SK-N-SH (cell line): ENCODE data around the gene SLC26A8. TPM values are rescaled to one million over a fixed set of nuclear protein-coding genes. Genes with fewer than 3 reads are reported as not detected.

Source experiments
- CTCF ChIA-PET: fragments of 300-600, 350-600 bp; formaldehyde crosslinking; extraction: SDS; loops from one replicate; lab custom pipeline; 2021; lab: Yijun Ruan, JAX
- POLR2A ChIA-PET: fragments of 350-600 bp; sonication (Branson Sonifier 250); formaldehyde crosslinking; extraction: SDS; loops from one replicate; lab custom pipeline; 2020; ENCODE audit warnings: antibody characterized with exemption, inconsistent platforms; lab: Yijun Ruan, JAX
- DNase-seq: peaks from one replicate; pipeline ENCODE4 v3.0.0; 2012
- H2AFZ ChIP-seq: fragments of 200-600 bp; sonication (generic); 2 replicates; pipeline ENCODE4 v1.8.1; 2016; ENCODE audit warnings: antibody characterized with exemption, mild to moderate bottlenecking, low read depth
- H3F3A ChIP-seq: fragments of 200-600 bp; sonication (generic); replicated peaks from 2 replicates; pipeline ENCODE3; 2016; ENCODE audit warnings: antibody characterized with exemption, mild to moderate bottlenecking; ENCODE audit not compliant: insufficient read depth
- H3K27ac ChIP-seq, 2 experiments: fragments of 200-500 bp in 1 of 2; fragments of 200-600 bp in 1 of 2; sonication (Bioruptor generic) in 1 of 2; sonication (generic), shearing (Covaris generic) in 1 of 2; 2 replicates each; pipeline versions ENCODE4 v1.5.1 to v1.6.1; 2014 to 2016; ENCODE audit warnings: low read depth in 2 of 2, inconsistent platforms in 1 of 2, low read length in 1 of 2, mild to moderate bottlenecking in 1 of 2, mixed read lengths in 1 of 2
- H3K27me3 ChIP-seq: fragments of 200-600 bp; sonication (generic), shearing (Covaris generic); 2 replicates; pipeline ENCODE4 v1.6.1; 2016; ENCODE audit warnings: mixed run types; ENCODE audit not compliant: insufficient read depth
- H3K36me3 ChIP-seq, 2 experiments: fragments of 200-500 bp in 1 of 2; fragments of 200-600 bp in 1 of 2; sonication (Bioruptor generic) in 1 of 2; sonication (generic) in 1 of 2; replicated peaks in 1 of 2; 2 replicates each; pipeline versions ENCODE3 to v1.5.1; 2014 to 2016; ENCODE audit warnings: low read length in 1 of 2, mild to moderate bottlenecking in 1 of 2; ENCODE audit not compliant: insufficient read depth in 2 of 2, control insufficient read depth in 1 of 2
- H3K4me1 ChIP-seq, 2 experiments: fragments of 200-500 bp in 1 of 2; fragments of 200-600 bp in 1 of 2; sonication (Bioruptor generic) in 1 of 2; sonication (generic), shearing (Covaris generic) in 1 of 2; 2 replicates each; pipeline versions ENCODE4 v1.5.1 to v1.6.1; 2014 to 2016; ENCODE audit warnings: low read depth in 1 of 2, low read length in 1 of 2, mixed run types in 1 of 2; ENCODE audit not compliant: insufficient read depth in 2 of 2, control insufficient read depth in 1 of 2
- H3K4me2 ChIP-seq: fragments of 200-600 bp; sonication (generic), shearing (Covaris generic); 2 replicates; pipeline ENCODE4 v1.6.1; 2017; ENCODE audit warnings: mixed run types
- H3K4me3 ChIP-seq, 2 experiments: fragments of 200-500 bp in 1 of 2; fragments of 200-600 bp in 1 of 2; sonication (Bioruptor generic) in 1 of 2; sonication (generic), shearing (Covaris generic) in 1 of 2; 2 replicates each; pipeline versions ENCODE4 v1.5.1 to v1.8.1; 2014 to 2016; ENCODE audit warnings: low read depth in 2 of 2, inconsistent platforms in 1 of 2, low read length in 1 of 2, mild to moderate bottlenecking in 1 of 2, mixed read lengths in 1 of 2, moderate library complexity in 1 of 2
- H3K79me2 ChIP-seq: fragments of 200-600 bp; sonication (generic); 2 replicates; pipeline ENCODE4 v1.8.1; 2017; ENCODE audit warnings: mild to moderate bottlenecking; ENCODE audit not compliant: insufficient read depth
- H3K9ac ChIP-seq: fragments of 200-600 bp; sonication (generic); 2 replicates; pipeline ENCODE4 v1.6.1; 2017; ENCODE audit warnings: mixed run types
- H3K9me2 ChIP-seq: fragments of 200-600 bp; sonication (generic); 2 replicates; pipeline ENCODE4 v1.6.1; 2017; ENCODE audit warnings: mixed run types
- H3K9me3 ChIP-seq: fragments of 200-600 bp; sonication (generic); 2 replicates; pipeline ENCODE4 v1.6.1; 2017; ENCODE audit warnings: mixed run types, mild to moderate bottlenecking, moderate library complexity
- H4K20me1 ChIP-seq: fragments of 200-600 bp; sonication (generic); 2 replicates; pipeline ENCODE4 v1.6.1; 2017; ENCODE audit warnings: mild to moderate bottlenecking, mixed run types; ENCODE audit not compliant: insufficient read depth
- ELF1 ChIP-seq: IDR thresholded peaks from 2 replicates; pipeline ENCODE4 v1.4.0; 2012
- EP300 ChIP-seq, 2 experiments: IDR thresholded peaks; 2 replicates each; pipeline versions ENCODE4 v1.4.0 to v1.6.1; 2012; ENCODE audit warnings: borderline replicate concordance in 1 of 2, low read depth in 1 of 2, low read length in 1 of 2
- MAX ChIP-seq: IDR thresholded peaks from 2 replicates; pipeline ENCODE4 v1.4.0; 2012; ENCODE audit warnings: low read depth
- MEF2A ChIP-seq: IDR thresholded peaks from 2 replicates; pipeline ENCODE4 v1.4.0; 2012; ENCODE audit warnings: low read depth, borderline replicate concordance
- MXI1 ChIP-seq: IDR thresholded peaks from 2 replicates; pipeline ENCODE4 v1.6.1; 2012; ENCODE audit warnings: mild to moderate bottlenecking, low read depth, low read length, improper control_type of control experiment
- NFIC ChIP-seq: IDR thresholded peaks from 2 replicates; pipeline ENCODE4 v1.4.0; 2012; ENCODE audit warnings: borderline replicate concordance
- SIN3A ChIP-seq: IDR thresholded peaks from 2 replicates; pipeline ENCODE4 v1.6.1; 2012; ENCODE audit warnings: low read depth, mild to moderate bottlenecking, low read length, moderate library complexity, borderline replicate concordance
- WGBS: methylation state at CpG from one replicate; pipeline ENCODE4 v1.1.6; 2017; ENCODE audit warnings: low lambda C conversion rate; 5-methylcytosine and 5-hydroxymethylcytosine counted together
- polyA plus RNA-seq, 3 experiments: library from polyadenylated mRNA; depleted of rRNA; stranded (reverse); fragments of >200 nt; gene quantifications; 2 replicates each; pipeline ENCODE4 v1.2.3, GENCODE V29; 2012
- TF ChIP-seq, protein P1 (sequence below): IDR thresholded peaks from 2 replicates; pipeline ENCODE4 v1.6.1; 2012; ENCODE audit warnings: mild to moderate bottlenecking, low read depth, low read length, moderate library complexity
- TF ChIP-seq, protein P2 (sequence below): IDR thresholded peaks from 2 replicates; pipeline ENCODE4 v1.4.0; 2012; ENCODE audit warnings: low read depth, borderline replicate concordance

Gene SLC26A8
- polyA plus RNA-seq, 1 of the 3 experiments (the other 2 are of a cell fraction): not detected

- Histone ChIP-seq H4K20me1 (peaks cover 7% of the 10 kb centered on the region; the same call in 1 of the 2 replicates), H3K9ac (peak overlapping the region; percentile 77), H3K4me1 (peaks cover 7 to 9% of the 10 kb centered on the region in 2 experiments; a peak in 3 of 4 replicates), H3K9me3 (no peaks in the 10 kb centered on the region), H3K36me3 (peaks cover 0 to 3% of the 10 kb centered on the region in 2 experiments), H3K79me2 (peaks cover 58% of the 10 kb centered on the region), H3K27me3 (no peaks in the 10 kb centered on the region), H3K4me3 (peak overlapping the region; percentile 76 to 82), H3F3A (no peaks in the 10 kb centered on the region), H3K9me2 (no peaks in the 10 kb centered on the region), H3K4me2 (peak overlapping the region; percentile 85), H3K27ac (peak overlapping the region; percentile 60 to 73), H2AFZ (peak overlapping the region; percentile 59; the same call in 1 of the 2 replicates)
- CTCF ChIA-PET: interaction anchor here (1.3 to 1.9 kb wide), 2 partner anchors 25 to 175 kb away, joined by 3 to 9 read pairs; no protein-coding TSS in a partner anchor
- POLR2A ChIA-PET: no interaction called here
- peak; percentile 56 for DNase-seq
- TF ChIP-seq NFIC: no peak
- no peak for TF ChIP-seq MEF2A
- peak; percentile 82 for TF ChIP-seq MXI1
- no peak for TF ChIP-seq SIN3A
- TF ChIP-seq, protein P1, sequence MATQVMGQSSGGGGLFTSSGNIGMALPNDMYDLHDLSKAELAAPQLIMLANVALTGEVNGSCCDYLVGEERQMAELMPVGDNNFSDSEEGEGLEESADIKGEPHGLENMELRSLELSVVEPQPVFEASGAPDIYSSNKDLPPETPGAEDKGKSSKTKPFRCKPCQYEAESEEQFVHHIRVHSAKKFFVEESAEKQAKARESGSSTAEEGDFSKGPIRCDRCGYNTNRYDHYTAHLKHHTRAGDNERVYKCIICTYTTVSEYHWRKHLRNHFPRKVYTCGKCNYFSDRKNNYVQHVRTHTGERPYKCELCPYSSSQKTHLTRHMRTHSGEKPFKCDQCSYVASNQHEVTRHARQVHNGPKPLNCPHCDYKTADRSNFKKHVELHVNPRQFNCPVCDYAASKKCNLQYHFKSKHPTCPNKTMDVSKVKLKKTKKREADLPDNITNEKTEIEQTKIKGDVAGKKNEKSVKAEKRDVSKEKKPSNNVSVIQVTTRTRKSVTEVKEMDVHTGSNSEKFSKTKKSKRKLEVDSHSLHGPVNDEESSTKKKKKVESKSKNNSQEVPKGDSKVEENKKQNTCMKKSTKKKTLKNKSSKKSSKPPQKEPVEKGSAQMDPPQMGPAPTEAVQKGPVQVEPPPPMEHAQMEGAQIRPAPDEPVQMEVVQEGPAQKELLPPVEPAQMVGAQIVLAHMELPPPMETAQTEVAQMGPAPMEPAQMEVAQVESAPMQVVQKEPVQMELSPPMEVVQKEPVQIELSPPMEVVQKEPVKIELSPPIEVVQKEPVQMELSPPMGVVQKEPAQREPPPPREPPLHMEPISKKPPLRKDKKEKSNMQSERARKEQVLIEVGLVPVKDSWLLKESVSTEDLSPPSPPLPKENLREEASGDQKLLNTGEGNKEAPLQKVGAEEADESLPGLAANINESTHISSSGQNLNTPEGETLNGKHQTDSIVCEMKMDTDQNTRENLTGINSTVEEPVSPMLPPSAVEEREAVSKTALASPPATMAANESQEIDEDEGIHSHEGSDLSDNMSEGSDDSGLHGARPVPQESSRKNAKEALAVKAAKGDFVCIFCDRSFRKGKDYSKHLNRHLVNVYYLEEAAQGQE: peak; percentile 47; the same call in 1 of the 2 replicates
- TF ChIP-seq MAX: 0 out of 2 replicates have a peak, but pooled peaks have one; percentile 23
- TF ChIP-seq, protein P2, sequence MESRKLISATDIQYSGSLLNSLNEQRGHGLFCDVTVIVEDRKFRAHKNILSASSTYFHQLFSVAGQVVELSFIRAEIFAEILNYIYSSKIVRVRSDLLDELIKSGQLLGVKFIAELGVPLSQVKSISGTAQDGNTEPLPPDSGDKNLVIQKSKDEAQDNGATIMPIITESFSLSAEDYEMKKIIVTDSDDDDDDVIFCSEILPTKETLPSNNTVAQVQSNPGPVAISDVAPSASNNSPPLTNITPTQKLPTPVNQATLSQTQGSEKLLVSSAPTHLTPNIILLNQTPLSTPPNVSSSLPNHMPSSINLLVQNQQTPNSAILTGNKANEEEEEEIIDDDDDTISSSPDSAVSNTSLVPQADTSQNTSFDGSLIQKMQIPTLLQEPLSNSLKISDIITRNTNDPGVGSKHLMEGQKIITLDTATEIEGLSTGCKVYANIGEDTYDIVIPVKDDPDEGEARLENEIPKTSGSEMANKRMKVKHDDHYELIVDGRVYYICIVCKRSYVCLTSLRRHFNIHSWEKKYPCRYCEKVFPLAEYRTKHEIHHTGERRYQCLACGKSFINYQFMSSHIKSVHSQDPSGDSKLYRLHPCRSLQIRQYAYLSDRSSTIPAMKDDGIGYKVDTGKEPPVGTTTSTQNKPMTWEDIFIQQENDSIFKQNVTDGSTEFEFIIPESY: no peak
- no peak for TF ChIP-seq EP300 (IDR thresholded peaks at IDR 0.05; ENCODE audit: borderline replicate concordance in 1 of 2, low read depth in 1 of 2, low read length in 1 of 2)
- 0 out of 2 replicates have a peak, but pooled peaks have one; percentile 16 for TF ChIP-seq ELF1
- WGBS: under 1% methylated on average over 28 of the region's 50 CpGs
Measured at GRCh38 chr6:35919827-35920751, 104.4 kb downstream of the SLC26A8 start.
